22Rv1 (cell line): ENCODE measurements around the gene ISOC2.

Experiments
- H3K27ac ChIP-seq: fragments of 450-650 bp; 2 replicates; pipeline ENCODE4 v1.5.1; 2017
- CTCF ChIP-seq: fragments of 450-650 bp; IDR thresholded peaks from 2 replicates; pipeline ENCODE4 v1.5.1; 2017; ENCODE audit warnings: mild to moderate bottlenecking
- ZFX ChIP-seq: fragments of 450-650 bp; IDR thresholded peaks from 2 replicates; pipeline ENCODE4 v1.6.1; 2017; ENCODE audit warnings: antibody characterized with exemption, borderline replicate concordance

ISOC2 gene

GRCh38 chr19:55419624-55420236 lies 41.7 kb downstream of the ISOC2 start:
- H3K27ac ChIP-seq = no peak overlapping the region
- TF ChIP-seq ZFX (no peak), CTCF (no peak)

- H3K27ac ChIP-seq = no peak overlapping the region
- TF ChIP-seq ZFX = no peak
- TF ChIP-seq CTCF = no peak
Observed at GRCh38 chr19:55419103-55419502, 42.3 kb downstream of the ISOC2 start.

GRCh38 chr19:55418185-55418584 lies 43.3 kb downstream of the ISOC2 start:
- TF ChIP-seq ZFX (no peak), CTCF (peak; percentile 79)

GRCh38 chr19:55410168-55410567 lies 51.3 kb downstream of the ISOC2 start:
- TF ChIP-seq ZFX = no peak
- H3K27ac ChIP-seq = no peak overlapping the region

More at GRCh38 chr19:55418185-55418584, 43.3 kb downstream of the ISOC2 start:
- no peak overlapping the region for H3K27ac ChIP-seq

GRCh38 chr19:55409179-55409578 lies 52.3 kb downstream of the ISOC2 start:
- peak overlapping the region; percentile 94 for H3K27ac ChIP-seq

- TF ChIP-seq ZFX (no peak), CTCF (no peak)
- peak overlapping the region; percentile 94 for H3K27ac ChIP-seq
Observed at GRCh38 chr19:55408533-55408872, 52.9 kb downstream of the ISOC2 start.

- TF ChIP-seq CTCF (no peak), ZFX (no peak)
- peak overlapping the region; percentile 94 for H3K27ac ChIP-seq
Observed at GRCh38 chr19:55407800-55408532, 53.5 kb downstream of the ISOC2 start.

- peak within 1 kb of the TSS; percentile 94 for H3K27ac ChIP-seq
Observed at GRCh38 chr19:55407550-55407799, 54.0 kb downstream of the ISOC2 start, which contains the start of gene UBE2S. UBE2S (minus strand) TSS chr19:55407788; CDS start chr19:55407589, 199 bp downstream.
